T follicular helper cell (primary cell): ENCODE results near the gene KRTAP2-1.
"Not testable (repeated sequence)": the region's sequence is repeated elsewhere in the genome, so short reads cannot be mapped to it uniquely, and the experiment has no call there.

Source experiments
- DNase-seq: peaks from one replicate; pipeline ENCODE4 v3.0.0-alpha.2; 2020; ENCODE audit warnings: low read depth
- total RNA-seq, 2 experiments: gene quantifications; one replicate each; lab custom pipeline; 2026; lab: John Stamatoyannopoulos, UW

KRTAP2-1 gene, protein sequence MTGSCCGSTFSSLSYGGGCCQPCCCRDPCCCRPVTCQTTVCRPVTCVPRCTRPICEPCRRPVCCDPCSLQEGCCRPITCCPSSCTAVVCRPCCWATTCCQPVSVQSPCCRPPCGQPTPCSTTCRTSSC
- total RNA-seq = 0 reads per million in 2 experiments

DNA sequence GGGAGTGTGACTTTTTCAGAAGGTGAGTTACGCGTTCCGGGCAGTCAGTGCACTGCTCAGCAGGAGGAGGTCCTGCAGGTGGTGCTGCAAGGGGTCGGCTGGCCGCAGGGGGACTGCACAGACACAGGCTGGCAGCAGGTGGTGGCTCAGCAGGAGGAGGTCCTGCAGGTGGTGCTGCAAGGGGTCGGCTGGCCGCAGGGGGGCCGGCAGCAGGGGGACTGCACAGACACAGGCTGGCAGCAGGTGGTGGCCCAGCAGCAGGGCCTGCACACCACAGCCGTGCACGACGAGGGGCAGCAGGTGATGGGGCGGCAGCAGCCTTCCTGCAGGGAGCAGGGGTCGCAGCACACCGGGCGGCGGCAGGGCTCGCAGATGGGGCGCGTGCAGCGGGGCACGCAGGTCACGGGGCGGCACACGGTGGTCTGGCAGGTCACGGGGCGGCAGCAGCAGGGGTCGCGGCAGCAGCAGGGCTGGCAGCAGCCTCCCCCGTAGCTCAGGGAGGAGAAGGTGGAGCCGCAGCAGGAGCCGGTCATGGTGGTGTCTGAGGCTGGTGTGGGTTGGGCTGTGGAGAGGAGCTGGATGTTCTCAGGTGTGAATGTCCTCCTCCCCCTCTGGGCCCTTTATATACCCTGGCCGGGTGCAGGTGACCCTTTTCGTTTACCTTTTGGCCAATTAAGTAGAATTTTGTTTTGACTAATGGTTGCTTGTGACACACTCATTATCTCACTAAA, at the start of gene KRTAP2-1:
Gene KRTAP2-1, minus strand, starts transcription at position 582 of the 731 bp plus-strand sequence. Its CDS starts 49 bp downstream, at position 533.
- DNase-seq = not testable (repeated sequence)

DNA sequence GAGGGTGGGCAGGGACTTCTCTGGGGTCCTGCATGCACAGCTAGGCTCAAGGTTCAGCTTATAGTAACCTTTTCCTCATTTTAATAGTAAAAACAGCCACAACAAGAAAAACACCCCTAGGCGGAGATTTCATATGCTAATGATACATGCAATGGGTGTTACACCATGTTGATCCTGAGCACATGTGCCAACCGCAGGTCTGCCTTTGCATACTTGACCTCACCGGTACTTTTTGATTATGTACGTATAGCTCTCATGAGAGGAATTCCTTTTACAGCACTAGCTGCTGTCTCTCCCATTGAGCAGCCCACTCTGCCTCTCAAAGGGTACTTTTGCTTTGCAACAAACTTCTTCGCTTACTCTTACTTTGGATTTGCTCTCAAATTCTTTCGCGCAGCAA, 48.9 kb upstream of the KRTAP2-1 start:
- no peak for DNase-seq

DNA sequence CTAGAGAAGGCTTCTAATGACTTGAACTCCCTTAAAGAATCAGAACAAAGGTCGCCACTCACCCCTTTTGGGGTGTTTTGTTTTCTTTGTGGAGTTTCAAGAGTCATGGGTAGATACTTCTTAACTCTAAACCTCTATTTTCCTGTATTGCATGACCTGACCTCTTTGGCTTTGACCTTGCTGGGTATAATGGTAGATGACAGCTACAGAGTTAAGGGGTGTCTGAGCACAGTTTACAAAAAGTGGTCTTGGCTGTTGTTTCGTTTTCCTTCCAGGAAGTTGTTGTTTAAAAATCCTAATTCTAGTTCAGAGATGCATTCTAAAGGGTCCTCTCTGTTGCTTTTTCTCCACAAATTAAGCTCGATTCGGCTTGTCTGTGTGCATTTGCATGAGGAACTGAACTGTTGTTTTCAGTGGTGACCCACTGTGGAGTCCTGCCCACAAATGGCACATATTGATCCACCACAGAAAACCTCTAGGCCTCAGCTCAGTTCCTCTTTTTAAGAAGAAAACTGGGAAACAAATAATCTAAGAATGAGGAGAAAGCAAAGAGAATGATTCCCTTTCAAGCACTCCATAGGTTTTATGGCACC, 41.7 kb upstream of the KRTAP2-1 start:
- DNase-seq = not testable (repeated sequence)

DNA sequence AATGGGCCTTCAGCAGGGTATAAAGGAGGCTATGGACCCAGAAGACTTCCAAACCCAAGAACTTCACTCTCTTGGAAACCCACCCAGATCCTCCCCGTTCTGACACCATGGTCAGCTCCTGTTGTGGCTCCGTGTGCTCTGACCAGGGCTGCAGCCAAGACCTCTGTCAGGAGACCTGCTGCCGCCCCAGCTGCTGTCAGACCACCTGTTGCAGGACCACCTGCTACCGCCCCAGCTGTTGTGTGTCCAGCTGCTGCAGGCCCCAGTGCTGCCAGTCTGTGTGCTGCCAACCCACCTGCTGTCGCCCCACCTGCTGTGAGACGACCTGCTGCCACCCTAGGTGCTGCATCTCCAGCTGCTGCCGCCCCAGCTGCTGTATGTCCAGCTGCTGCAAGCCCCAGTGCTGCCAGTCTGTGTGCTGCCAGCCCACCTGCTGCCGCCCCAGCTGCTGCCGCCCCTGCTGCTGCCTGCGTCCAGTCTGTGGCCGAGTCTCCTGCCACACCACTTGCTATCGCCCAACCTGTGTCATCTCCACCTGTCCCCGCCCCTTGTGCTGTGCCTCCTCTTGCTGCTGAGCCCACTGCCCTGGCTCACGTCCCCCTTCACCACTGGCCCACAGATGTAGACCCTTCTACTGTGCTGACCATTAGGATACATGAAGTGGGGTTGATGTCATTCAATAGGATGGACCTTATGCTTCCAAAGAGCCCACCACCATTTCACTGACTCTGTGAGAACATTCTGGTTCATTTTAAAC, 37.2 kb upstream of the KRTAP2-1 start, which contains the start of gene KRTAP4-7:
Gene KRTAP4-7, plus strand, starts transcription at position 51 of the 757 bp plus-strand sequence. Its CDS starts 57 bp downstream, at position 108.
- DNase-seq = not testable (repeated sequence)

DNA sequence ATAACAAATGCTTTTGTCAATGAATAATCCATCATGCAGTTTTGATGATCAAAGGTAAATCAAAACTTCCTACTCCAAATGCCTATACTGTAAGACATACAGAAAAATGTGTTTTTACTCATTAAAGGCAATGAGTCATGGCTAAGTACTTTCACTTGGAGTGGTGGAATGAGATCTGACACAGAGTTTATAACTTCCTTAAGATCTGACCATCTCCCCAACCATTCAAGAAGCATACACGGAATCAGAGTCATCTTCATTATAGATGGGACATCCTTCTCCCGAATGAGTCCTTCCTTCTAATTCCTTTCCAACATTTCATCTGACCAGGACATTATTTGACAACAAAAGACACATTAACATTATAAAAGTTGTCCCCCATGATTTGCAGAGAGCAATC, 36.3 kb upstream of the KRTAP2-1 start:
- not testable (repeated sequence) for DNase-seq

DNA sequence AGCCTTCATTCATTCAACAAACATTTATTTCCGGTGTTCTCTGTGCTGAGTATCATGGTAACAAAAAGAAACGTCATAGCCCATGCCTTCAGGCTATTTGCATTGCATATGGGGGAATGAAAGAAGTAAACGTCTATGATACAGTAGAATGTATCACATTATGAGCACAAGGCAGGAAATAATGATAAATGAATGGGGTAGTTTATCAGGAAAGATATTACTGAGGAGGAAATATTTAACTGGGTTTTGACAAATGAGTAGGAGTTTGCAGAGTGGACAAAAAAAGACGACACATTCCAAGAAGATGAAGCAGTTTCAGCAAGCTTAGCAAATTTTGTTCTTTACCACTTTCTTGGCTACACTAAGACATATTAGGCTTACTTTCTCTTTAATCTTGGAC, 35.5 kb upstream of the KRTAP2-1 start:
- no peak for DNase-seq

DNA sequence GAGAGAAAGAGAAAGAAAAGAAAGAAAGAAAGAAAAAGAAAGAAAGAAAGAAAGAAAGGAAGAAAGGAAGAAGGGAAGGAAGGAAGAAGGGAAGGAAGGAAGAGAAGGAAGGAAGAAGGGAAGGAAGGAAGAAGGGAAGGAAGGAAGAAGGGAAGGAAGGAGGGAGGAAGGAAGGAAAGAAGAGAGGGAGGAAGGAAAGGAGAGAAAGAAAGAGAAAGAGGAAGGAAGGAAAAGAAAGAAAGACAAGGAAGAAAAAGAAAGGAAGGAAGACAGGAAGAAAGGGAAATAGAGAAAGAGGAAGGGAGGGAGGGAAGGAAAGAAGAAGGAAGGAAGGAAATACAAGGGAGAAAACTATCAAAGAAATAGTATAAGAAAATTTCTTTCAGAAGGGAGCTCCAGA, 29.7 kb upstream of the KRTAP2-1 start:
- DNase-seq = no peak

DNA sequence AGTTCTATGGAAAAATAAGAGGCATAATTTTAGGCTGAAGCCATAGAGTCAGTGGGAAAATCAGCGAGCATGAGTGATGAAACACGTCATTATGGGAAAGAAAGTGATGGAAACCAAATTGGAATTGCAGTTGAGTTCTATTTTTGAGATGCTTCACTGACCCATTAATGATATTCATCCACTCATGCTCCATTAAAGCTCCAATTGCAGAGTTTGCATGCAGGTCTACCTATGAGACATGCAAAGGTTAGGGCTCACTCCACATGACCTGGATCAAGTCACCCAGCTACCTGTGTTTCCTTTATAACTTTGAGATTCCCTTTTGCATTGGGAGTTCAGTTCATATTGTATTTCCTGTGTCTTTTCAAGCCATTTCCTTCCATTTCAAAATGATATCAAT, 26.6 kb upstream of the KRTAP2-1 start:
- no peak for DNase-seq

DNA sequence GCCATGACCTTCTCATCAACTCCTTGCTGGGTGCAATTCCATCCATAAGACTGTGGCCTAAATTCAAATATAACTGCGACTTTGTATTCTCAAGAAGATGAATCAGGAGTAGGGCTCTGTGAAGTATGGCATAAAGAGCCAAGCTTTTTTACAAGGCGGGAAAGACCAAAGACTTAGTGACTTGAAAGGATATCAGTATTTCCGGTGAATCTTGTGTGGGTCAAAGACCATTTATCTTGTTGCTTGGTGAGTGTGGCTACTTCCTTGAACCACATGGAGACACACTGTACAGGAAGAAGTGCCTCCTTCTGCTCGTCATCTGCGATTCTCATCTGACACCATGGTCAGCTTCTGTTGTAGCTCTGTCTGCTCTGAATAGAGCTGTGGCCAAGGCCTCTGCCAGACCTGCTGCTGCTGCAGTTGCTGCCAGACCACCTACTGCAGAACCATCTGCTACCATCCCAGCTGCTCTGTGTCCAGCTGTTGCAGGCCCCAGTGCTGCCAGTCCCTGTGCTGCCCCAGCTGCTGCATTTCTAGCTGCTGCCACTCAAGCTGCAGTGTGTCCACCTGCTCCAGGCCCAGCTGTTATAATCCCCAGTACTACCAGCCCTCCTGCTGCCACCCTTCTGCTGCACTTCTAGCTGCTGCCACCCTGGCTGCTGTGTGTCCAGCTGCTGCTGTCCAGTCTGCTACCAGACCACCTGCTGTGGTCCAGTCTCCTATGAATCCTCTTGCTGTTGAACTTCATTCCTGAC, 24.7 kb upstream of the KRTAP2-1 start:
- DNase-seq = no peak

DNA sequence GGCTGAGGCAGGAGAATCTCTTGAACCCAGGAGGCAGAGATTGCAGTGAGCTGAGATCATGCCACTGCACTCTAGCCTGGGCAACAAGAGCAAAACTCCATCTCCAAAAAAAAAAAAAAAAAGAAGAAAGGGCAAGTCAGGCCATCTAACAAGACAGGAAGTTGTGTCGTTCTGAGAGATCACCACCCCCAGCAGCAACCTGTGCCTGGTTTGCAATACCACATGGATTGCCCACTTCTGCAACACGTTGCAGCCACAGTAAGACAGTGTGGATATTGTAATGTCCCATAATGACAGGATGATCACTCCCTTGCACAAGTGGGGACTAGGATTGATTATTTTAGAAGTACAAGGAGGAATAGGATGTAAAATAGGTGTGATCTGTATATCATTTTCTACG, 21.9 kb upstream of the KRTAP2-1 start:
- DNase-seq = no peak

DNA sequence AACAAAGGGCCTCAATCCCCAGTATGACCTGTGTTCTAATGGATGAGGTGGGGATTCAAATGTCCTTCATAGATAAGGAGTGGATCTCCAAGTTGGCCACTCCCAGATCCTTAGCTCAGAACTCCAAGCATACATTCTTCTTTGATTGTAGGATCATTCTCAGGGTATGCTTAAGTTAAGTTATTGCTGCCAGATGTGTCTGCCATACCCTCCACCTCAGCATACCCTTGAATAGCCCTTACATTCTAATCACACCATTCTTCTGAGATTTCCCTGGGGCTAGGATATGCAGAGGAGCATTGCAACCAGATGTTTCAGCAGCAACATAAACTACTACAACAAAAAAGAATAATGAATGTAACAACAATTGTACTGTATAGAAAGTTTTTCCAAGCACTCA, 20.2 kb upstream of the KRTAP2-1 start:
- no peak for DNase-seq

DNA sequence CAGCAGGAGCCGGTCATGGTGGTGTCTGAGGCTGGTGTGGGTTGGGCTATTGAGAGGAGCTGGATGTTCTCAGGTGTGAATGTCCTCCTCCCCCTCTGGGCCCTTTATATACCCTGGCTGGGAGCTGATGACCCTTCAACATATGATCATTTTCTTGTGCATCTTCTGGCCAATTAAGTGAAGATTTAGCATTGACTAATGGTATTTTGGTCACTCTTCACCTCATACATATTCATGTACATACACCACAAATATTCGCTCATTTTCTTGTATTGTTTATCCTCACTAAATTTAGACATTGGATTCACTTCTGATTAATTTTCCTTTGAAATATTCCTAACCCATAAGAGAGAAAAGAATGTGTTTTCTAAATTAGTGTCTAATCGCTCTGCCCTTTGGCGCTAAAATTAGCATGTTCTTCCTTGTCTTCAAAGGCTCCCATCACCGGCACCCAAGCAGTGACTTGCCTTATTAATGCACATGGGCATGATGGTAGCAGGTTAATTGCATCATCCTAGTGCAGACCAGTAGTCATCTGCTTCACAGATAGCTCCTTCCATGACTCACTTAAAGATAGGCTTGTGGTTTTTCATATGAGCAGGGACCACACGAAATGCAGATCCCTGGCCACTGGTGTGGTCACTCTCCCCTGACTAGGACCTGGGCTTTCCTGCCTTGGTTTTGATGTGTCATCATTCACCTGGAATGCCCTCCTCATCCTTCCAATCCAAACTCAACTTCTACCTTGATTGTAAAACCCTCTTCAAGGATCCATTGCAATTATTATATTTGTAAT, 18.9 kb upstream of the KRTAP2-1 start, which contains the start of gene KRTAP2-4:
Gene KRTAP2-4, minus strand, starts transcription at position 51 of the 796 bp plus-strand sequence. Its CDS starts 34 bp downstream, at position 17.
- no peak for DNase-seq

DNA sequence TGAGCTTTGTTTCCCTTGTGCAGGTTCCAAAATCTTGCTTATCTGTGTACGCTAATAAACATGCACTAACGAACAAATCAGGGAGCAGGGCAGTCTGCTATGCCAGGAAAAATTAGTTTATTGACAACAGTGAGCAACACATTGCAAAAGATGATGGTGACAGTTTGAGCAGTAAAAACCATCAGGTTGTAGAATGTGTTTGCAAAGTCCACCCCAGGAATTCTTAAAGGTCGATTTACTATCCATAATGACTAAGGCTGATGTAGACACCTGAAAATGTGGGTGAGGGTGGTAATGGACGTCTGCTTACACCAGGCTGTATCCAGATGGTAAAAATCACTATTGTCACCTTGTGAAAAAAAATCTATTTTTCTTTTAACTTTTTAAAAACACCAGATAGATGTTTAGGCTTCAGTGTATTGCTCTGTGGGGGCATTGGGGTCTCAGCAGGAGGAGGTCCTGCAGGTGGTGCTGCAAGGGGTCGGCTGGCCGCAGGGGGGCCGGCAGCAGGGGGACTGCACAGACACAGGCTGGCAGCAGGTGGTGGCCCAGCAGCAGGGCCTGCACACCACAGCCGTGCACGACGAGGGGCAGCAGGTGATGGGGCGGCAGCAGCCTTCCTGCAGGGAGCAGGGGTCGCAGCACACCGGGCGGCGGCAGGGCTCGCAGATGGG, 18.0 kb upstream of the KRTAP2-1 start:
- not testable (repeated sequence) for DNase-seq

DNA sequence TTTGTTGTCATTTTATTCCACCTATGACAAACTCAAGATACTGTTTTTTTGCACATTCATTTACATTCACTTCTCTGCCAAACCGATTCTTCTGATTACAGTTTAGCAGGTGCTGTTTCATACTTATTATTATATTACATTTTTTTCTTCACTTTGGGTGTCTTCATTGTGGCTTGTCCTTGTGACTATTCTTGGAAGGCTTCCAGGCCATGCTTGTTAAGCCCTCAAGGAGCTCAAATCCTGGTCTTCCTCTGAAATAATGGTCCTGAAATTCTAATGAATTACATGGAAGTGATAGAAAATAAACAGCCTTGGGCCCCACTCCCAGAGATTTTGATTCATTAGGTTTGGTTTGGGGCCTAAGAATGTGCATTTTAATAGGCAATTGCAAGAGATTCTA, 17.2 kb upstream of the KRTAP2-1 start:
- DNase-seq = no peak

DNA sequence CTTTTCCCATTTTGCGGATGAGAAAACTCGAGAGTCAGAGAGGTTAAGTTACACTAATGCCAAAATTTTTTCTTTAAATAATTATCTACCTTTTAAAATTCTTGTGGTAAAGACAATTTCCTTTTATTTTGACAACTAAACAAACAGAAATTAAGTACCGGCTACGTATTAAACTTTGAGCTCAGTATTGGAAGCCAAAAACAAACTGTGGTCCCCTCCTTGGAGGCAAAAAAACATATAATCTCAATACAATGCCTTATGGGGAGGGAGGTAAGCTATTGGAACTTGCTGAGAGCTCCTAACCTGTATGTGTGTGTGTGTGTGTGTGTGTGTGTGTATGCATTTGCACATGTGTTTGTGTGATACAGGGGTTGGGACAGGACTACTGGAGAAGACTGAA, 16.3 kb upstream of the KRTAP2-1 start:
- no peak for DNase-seq

DNA sequence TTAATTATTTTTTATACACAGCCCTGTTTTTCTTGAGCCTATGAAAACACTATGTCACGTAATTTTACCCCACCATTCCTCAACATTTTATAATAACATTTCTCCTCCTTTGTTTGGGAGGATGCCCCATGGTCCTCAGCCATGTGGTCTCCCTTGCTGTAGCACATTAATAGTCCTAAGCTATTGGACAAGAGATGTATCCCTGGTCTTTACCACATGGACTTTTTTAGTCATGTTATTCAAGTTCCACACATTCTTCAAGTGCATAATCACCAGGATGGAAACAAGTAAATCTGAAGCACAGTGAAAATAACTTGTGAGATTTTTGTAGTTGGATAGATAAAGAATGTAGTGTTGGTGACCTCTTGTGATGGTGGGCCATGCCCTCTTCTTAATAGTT, 14.8 kb upstream of the KRTAP2-1 start:
- no peak for DNase-seq

DNA sequence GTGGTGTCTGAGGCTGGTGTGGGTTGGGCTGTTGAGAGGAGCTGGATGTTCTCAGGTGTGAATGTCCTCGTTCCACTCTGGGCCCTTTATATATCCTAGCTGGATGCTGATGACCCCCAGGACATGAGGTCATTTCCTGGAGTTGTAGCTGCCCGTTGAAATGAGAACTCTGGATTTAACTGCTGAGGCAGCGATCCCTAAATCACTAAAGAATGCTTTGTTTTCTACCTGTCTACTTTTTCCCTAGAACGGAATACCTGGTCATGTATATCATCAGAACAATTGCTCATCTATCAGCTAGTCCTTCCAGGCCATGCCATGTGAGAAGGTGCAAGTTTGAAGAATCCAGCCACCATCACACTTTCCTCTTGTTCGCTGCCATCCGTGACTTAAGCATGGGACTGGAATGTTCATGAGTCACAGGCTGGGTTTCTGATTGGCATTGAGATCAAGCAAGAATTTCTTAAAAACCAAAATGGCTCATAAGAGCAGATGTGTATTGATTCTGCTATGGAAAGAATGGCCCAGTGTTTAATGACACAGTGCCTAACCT, 13.0 kb upstream of the KRTAP2-1 start, which contains the start of gene KRTAP2-3:
Gene KRTAP2-3, minus strand, starts transcription at position 63 of the 553 bp plus-strand sequence. CDS start 64 bp downstream, outside the sequence.
- no peak for DNase-seq

DNA sequence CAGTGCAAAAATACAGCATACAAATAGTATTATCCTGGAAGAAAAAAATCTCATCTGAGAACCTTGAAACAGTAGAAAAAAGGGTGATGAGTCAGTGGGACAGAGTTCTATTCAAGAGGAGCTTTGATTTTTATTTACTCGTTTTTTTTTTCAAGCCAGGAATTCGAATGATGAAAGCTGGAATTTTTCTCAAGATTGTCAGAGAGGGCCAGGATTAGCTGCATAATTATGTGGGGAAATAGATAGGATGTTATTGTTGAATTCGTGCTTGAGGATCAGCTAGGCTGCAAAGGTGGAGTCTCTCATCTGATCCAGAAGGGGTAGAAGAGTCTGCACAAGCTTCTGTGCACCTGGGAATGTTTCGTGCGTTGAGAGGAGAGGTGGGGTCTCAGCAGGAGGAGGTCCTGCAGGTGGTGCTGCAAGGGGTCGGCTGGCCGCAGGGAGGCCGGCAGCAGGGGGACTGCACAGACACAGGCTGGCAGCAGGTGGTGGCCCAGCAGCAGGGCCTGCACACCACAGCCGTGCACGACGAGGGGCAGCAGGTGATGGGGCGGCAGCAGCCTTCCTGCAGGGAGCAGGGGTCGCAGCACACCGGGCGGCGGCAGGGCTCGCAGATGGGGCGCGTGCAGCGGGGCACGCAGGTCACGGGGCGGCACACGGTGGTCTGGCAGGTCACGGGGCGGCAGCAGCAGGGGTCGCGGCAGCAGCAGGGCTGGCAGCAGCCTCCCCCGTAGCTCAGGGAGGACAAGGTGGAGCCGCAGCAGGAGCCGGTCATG, 12.3 kb upstream of the KRTAP2-1 start:
- DNase-seq = not testable (repeated sequence)

DNA sequence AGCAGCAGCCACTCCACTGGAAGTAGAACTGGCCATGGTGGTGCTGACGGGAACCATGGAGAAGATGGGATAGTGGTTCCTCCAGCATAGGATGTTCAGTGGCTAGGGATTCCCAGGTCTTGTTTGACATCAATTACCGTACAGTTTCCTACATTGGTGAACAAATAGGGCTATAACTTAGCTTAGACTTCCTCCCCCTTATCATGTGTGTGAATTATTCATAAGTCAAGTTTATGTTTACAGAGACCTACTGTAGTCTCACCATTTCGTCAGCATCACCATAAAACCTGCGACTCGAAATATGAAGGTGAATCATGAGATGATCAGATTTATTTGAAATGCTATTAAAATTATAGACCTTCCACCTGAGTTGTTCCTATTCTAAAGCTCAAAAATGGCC, 11.6 kb upstream of the KRTAP2-1 start:
- no peak for DNase-seq
